ENCODE measurements around the gene CYP2R1. TPM values are rescaled to one million over a fixed set of nuclear protein-coding genes. Genes with fewer than 3 reads are reported as not detected.

CYP2R1 gene
- total and polyA plus RNA-seq, 10 of the 15 experiments (the other 5 are each of a cell fraction or from before 2014, with no cell fraction given), result 0.52 to 10.3 (median 6.3) TPM

- intact Hi-C loops (cut with micrococcal nuclease; ENCODE audit: unreplicated experiment), result no loop called here
- ChIA-PET CTCF (interaction anchor here (0.5 to 2.0 kb wide), 4 partner anchors 9 to 145 kb away, joined by 3 to 8 read pairs (median 4); no protein-coding TSS in a partner anchor), SMC1A (ENCODE audit: uncharacterized antibody, unreplicated experiment) (interaction anchor here (2.6 kb wide), 1 partner anchor 10 kb away, joined by 8 read pairs; no protein-coding TSS in a partner anchor), RAD21 (ENCODE audit: unreplicated experiment) (no interaction called here), POLR2A (no interaction called here)
- no peak for ATAC-seq
- Histone ChIP-seq H4K20me1 (ENCODE audit: control insufficient read depth, insufficient read depth) (no peaks in the 10 kb centered on the region), H3K4me3 (no peak overlapping the region), H3K36me3 (ENCODE audit: control insufficient read depth in 2 of 2, insufficient read depth in 2 of 2, low read length in 1 of 2) (no peaks in the 10 kb centered on the region), H3K27me3 (replicated peaks in 1 of 2; ENCODE audit: control insufficient read depth in 2 of 2, insufficient read depth in 2 of 2, low read length in 1 of 2) (no peaks in the 10 kb centered on the region; a peak in 1 of 4 replicates), H3K9ac (ENCODE audit: control insufficient read depth, insufficient read depth, low read length) (no peak overlapping the region), H2AFZ (ENCODE audit: control insufficient read depth, low read depth, low read length) (no peak overlapping the region), H3K9me3 (replicated peaks; ENCODE audit: control insufficient read depth, insufficient read depth, low read length) (no peaks in the 10 kb centered on the region; the same call in 2 of the 3 replicates), H3K4me2 (ENCODE audit: control insufficient read depth, insufficient read depth) (no peak overlapping the region), H3K79me2 (ENCODE audit: control insufficient read depth, insufficient read depth, low read length) (no peaks in the 10 kb centered on the region), H3K4me1 (ENCODE audit: control insufficient read depth, insufficient read depth, low read length) (no peaks in the 10 kb centered on the region), H3K27ac (ENCODE audit: control insufficient read depth, insufficient read depth) (no peak overlapping the region)
- in situ Hi-C loops (cut with MboI), result no loop called here
- WGBS (ENCODE audit: insufficient coverage, insufficient replicate concordance, low lambda C conversion rate, missing lambda C conversion rate), result 64% methylated on average over 2 of the region's 2 CpGs
- DNase-seq (ENCODE audit: low read depth, low spot score), result no peak
- no TSS peak for BruUV-seq (replicated peaks)
- no peak for FAIRE-seq
- TF ChIP-seq ESRRA (IDR thresholded peaks at IDR 0.05; ENCODE audit: low read length), result no peak
- TF ChIP-seq JUNB (IDR thresholded peaks at IDR 0.05), result no peak
- TF ChIP-seq, protein P1, sequence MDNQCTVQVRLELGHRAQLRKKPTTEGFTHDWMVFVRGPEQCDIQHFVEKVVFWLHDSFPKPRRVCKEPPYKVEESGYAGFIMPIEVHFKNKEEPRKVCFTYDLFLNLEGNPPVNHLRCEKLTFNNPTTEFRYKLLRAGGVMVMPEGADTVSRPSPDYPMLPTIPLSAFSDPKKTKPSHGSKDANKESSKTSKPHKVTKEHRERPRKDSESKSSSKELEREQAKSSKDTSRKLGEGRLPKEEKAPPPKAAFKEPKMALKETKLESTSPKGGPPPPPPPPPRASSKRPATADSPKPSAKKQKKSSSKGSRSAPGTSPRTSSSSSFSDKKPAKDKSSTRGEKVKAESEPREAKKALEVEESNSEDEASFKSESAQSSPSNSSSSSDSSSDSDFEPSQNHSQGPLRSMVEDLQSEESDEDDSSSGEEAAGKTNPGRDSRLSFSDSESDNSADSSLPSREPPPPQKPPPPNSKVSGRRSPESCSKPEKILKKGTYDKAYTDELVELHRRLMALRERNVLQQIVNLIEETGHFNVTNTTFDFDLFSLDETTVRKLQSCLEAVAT (IDR thresholded peaks at IDR 0.05), result no peak
- TF ChIP-seq TAF1 (IDR thresholded peaks at IDR 0.05; ENCODE audit: borderline replicate concordance, low read depth, low read length), result no peak
- no peak for TF ChIP-seq MYB (IDR thresholded peaks at IDR 0.05; ENCODE audit: borderline replicate concordance, low read depth, low read length)
- no peak for TF ChIP-seq POLR2AphosphoS2 (IDR thresholded peaks at IDR 0.05; ENCODE audit: low read depth, low read length)
- TF ChIP-seq, protein P2, sequence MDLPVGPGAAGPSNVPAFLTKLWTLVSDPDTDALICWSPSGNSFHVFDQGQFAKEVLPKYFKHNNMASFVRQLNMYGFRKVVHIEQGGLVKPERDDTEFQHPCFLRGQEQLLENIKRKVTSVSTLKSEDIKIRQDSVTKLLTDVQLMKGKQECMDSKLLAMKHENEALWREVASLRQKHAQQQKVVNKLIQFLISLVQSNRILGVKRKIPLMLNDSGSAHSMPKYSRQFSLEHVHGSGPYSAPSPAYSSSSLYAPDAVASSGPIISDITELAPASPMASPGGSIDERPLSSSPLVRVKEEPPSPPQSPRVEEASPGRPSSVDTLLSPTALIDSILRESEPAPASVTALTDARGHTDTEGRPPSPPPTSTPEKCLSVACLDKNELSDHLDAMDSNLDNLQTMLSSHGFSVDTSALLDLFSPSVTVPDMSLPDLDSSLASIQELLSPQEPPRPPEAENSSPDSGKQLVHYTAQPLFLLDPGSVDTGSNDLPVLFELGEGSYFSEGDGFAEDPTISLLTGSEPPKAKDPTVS (IDR thresholded peaks at IDR 0.05; ENCODE audit: low read depth, low read length), result no peak
- TF ChIP-seq MTA3 (IDR thresholded peaks at IDR 0.05; ENCODE audit: borderline replicate concordance, low read length), result no peak
- TF ChIP-seq, protein P3, sequence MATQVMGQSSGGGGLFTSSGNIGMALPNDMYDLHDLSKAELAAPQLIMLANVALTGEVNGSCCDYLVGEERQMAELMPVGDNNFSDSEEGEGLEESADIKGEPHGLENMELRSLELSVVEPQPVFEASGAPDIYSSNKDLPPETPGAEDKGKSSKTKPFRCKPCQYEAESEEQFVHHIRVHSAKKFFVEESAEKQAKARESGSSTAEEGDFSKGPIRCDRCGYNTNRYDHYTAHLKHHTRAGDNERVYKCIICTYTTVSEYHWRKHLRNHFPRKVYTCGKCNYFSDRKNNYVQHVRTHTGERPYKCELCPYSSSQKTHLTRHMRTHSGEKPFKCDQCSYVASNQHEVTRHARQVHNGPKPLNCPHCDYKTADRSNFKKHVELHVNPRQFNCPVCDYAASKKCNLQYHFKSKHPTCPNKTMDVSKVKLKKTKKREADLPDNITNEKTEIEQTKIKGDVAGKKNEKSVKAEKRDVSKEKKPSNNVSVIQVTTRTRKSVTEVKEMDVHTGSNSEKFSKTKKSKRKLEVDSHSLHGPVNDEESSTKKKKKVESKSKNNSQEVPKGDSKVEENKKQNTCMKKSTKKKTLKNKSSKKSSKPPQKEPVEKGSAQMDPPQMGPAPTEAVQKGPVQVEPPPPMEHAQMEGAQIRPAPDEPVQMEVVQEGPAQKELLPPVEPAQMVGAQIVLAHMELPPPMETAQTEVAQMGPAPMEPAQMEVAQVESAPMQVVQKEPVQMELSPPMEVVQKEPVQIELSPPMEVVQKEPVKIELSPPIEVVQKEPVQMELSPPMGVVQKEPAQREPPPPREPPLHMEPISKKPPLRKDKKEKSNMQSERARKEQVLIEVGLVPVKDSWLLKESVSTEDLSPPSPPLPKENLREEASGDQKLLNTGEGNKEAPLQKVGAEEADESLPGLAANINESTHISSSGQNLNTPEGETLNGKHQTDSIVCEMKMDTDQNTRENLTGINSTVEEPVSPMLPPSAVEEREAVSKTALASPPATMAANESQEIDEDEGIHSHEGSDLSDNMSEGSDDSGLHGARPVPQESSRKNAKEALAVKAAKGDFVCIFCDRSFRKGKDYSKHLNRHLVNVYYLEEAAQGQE (IDR thresholded peaks at IDR 0.05; ENCODE audit: low read depth, low read length), result no peak
- TF ChIP-seq, protein P4, sequence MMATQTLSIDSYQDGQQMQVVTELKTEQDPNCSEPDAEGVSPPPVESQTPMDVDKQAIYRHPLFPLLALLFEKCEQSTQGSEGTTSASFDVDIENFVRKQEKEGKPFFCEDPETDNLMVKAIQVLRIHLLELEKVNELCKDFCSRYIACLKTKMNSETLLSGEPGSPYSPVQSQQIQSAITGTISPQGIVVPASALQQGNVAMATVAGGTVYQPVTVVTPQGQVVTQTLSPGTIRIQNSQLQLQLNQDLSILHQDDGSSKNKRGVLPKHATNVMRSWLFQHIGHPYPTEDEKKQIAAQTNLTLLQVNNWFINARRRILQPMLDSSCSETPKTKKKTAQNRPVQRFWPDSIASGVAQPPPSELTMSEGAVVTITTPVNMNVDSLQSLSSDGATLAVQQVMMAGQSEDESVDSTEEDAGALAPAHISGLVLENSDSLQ (IDR thresholded peaks at IDR 0.05), result no peak
- TF ChIP-seq, protein P5, sequence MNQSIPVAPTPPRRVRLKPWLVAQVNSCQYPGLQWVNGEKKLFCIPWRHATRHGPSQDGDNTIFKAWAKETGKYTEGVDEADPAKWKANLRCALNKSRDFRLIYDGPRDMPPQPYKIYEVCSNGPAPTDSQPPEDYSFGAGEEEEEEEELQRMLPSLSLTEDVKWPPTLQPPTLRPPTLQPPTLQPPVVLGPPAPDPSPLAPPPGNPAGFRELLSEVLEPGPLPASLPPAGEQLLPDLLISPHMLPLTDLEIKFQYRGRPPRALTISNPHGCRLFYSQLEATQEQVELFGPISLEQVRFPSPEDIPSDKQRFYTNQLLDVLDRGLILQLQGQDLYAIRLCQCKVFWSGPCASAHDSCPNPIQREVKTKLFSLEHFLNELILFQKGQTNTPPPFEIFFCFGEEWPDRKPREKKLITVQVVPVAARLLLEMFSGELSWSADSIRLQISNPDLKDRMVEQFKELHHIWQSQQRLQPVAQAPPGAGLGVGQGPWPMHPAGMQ (IDR thresholded peaks at IDR 0.05; ENCODE audit: borderline replicate concordance), result no peak
- no peak for TF ChIP-seq NR2C1 (IDR thresholded peaks at IDR 0.05)
- TF ChIP-seq NR2F1 (conservative IDR thresholded peaks at IDR 0.05), result no peak
- no peak for TF ChIP-seq YY1 (IDR thresholded peaks at IDR 0.05; ENCODE audit: low read depth, low read length)
Observed at GRCh38 chr11:14860511-14860910, 31.5 kb downstream of the CYP2R1 start.

Measured in GM12878 (cell line).